ENCODE measurements around the gene ENTHD1.

ENTHD1 gene, protein sequence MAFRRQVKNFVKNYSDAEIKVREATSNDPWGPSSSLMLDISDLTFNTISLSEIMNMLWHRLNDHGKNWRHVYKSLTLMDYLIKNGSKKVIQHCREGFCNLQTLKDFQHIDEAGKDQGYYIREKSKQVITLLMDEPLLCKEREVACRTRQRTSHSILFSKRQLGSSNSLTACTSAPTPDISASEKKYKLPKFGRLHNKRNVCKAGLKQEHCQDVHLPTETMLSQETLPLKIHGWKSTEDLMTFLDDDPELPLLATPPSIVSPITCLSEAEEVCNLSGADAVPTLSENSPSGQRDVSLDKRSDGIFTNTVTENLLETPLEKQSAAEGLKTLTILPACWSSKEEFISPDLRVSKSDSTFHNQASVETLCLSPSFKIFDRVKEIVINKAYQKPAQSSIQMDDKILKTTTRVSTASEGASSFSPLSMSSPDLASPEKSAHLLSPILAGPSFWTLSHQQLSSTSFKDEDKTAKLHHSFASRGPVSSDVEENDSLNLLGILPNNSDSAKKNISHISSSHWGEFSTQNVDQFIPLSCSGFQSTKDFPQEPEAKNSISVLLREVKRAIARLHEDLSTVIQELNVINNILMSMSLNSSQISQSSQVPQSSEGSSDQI

DNA sequence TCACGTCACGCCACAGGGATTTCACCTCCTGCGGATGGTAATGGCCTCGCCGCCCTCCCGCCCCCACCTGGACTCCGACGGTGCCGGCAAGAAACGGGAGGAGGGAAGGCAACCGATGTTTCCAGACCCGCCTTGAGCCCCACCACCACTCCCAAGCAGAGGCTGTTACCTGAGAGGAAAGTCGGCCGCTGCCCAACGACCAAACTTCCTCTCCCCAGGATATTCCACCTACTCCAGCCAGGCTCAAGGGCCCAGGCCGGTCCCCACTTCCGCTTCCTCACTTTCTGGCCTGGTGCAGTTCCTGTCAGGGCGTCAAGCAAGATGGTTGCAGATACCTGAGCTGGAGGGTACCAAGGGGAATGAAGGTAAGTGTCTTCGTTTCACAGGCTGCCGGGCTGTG lies at the start of gene ENTHD1:
Gene ENTHD1, minus strand, starts transcription at position 235 of the 400 bp plus-strand sequence. CDS start 6,012 bp downstream, outside the sequence.
- Histone ChIP-seq H3K79me2 (ENCODE audit: insufficient read depth, low read length) (no peaks in the 10 kb centered on the region), H3K9me3 (ENCODE audit: insufficient read depth, low read length) (no peaks in the 10 kb centered on the region), H3F3A (ENCODE audit: insufficient read depth) (no peaks in the 10 kb centered on the region), H3K9me2 (replicated peaks; ENCODE audit: insufficient read depth, low read length) (no peaks in the 10 kb centered on the region), H3K27me3 (ENCODE audit: low read length) (no peaks in the 10 kb centered on the region), H3K4me3 (ENCODE audit: insufficient read depth, low read length, poor library complexity, severe bottlenecking) (no peak within 1 kb of the TSS), H2AFZ (ENCODE audit: low read depth, low read length, severe bottlenecking) (no peak within 1 kb of the TSS), H3K9ac (ENCODE audit: low read length) (no peak within 1 kb of the TSS), H3K27ac (ENCODE audit: low read depth, low read length) (no peak within 1 kb of the TSS), H3K36me3 (ENCODE audit: low read length) (no peaks in the 10 kb centered on the region), H4K20me1 (ENCODE audit: low read depth, low read length) (no peaks in the 10 kb centered on the region), H3K4me2 (ENCODE audit: low read depth, low read length, poor library complexity, severe bottlenecking) (no peak within 1 kb of the TSS)
- TF ChIP-seq EZH2phosphoT487 (conservative IDR thresholded peaks at IDR 0.05; ENCODE audit: low read length): no peak
- TF ChIP-seq, protein P1, sequence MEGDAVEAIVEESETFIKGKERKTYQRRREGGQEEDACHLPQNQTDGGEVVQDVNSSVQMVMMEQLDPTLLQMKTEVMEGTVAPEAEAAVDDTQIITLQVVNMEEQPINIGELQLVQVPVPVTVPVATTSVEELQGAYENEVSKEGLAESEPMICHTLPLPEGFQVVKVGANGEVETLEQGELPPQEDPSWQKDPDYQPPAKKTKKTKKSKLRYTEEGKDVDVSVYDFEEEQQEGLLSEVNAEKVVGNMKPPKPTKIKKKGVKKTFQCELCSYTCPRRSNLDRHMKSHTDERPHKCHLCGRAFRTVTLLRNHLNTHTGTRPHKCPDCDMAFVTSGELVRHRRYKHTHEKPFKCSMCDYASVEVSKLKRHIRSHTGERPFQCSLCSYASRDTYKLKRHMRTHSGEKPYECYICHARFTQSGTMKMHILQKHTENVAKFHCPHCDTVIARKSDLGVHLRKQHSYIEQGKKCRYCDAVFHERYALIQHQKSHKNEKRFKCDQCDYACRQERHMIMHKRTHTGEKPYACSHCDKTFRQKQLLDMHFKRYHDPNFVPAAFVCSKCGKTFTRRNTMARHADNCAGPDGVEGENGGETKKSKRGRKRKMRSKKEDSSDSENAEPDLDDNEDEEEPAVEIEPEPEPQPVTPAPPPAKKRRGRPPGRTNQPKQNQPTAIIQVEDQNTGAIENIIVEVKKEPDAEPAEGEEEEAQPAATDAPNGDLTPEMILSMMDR (IDR thresholded peaks at IDR 0.05; ENCODE audit: insufficient read depth, low read length, poor library complexity, severe bottlenecking): no peak

DNA sequence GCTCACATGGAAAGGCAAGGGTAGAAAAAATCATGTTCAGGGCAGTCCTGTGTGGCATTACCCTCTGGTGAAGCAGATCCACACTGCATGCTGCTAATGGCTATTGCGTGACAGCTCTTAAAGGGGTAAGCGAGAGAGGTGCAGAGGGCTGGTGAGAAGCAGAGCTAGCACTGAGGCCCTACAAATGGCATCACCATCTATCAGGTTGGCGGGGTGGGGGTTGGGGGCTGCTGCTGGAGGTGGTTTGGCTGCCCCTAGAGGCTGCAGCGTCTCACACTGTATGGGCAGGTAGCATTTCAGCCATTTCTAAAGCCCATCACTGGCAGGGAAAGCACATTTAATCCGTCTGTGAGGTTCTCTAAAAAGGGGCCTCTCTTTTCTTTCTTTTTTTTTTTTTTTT lies 49.8 kb upstream of the ENTHD1 start:
- TF ChIP-seq, protein P1 (IDR thresholded peaks at IDR 0.05; ENCODE audit: insufficient read depth, low read length, poor library complexity, severe bottlenecking): no peak
- no peak for TF ChIP-seq EZH2phosphoT487 (conservative IDR thresholded peaks at IDR 0.05; ENCODE audit: low read length)

DNA sequence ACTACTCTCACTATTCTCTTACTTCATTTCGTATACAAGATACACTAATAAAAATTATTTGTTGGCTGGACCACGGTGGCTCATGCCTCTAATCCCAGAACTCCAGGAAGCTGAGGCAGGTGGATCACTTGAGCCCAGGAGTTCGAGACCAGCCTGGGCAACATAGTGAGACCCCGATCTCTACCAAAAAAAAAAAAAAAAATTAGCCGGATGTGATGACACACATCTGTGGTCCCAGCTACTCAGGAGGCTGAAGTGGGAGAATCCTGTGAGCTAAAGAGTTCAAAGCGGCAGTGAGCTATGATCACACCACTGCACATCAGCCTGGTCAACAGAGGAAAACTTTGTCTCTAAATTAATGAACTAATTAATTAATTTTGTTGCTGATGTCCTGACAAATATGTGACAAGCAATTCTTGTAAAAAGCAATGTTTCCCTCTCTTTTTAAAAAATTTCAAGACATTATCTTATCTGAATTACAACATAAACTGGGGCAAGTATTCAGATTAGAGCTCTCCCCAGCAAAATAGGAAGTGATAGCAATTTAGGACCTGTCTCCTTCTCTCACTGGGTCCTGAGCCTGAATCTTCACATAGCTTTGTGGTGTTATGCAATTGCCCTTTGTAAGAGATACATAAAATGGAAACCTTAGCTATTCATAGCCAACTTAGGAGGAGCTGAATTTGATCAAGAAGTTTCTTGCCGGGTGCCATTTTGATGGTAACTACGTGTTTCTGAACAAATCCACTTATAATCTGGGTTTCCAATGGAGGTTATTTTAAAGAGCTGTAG lies 49.1 kb upstream of the ENTHD1 start:
- H3K9me2 ChIP-seq (replicated peaks; ENCODE audit: insufficient read depth, low read length): no peaks in the 10 kb centered on the region
- no peak overlapping the region for H3K27ac ChIP-seq (ENCODE audit: low read depth, low read length)

More for the DNA sequence above, 49.8 kb upstream of the ENTHD1 start:
- Histone ChIP-seq H4K20me1 (ENCODE audit: low read depth, low read length) (no peaks in the 10 kb centered on the region), H3K4me2 (ENCODE audit: low read depth, low read length, poor library complexity, severe bottlenecking) (no peak overlapping the region), H3K36me3 (ENCODE audit: low read length) (no peaks in the 10 kb centered on the region), H2AFZ (ENCODE audit: low read depth, low read length, severe bottlenecking) (no peak overlapping the region), H3K9me2 (replicated peaks; ENCODE audit: insufficient read depth, low read length) (no peaks in the 10 kb centered on the region), H3F3A (ENCODE audit: insufficient read depth) (no peaks in the 10 kb centered on the region), H3K79me2 (ENCODE audit: insufficient read depth, low read length) (no peaks in the 10 kb centered on the region), H3K4me3 (ENCODE audit: insufficient read depth, low read length, poor library complexity, severe bottlenecking) (no peak overlapping the region), H3K27ac (ENCODE audit: low read depth, low read length) (no peak overlapping the region), H3K27me3 (ENCODE audit: low read length) (no peaks in the 10 kb centered on the region), H3K9ac (ENCODE audit: low read length) (no peak overlapping the region), H3K9me3 (ENCODE audit: insufficient read depth, low read length) (no peaks in the 10 kb centered on the region)

More for the DNA sequence above, 49.1 kb upstream of the ENTHD1 start:
- no peaks in the 10 kb centered on the region for H3K9me3 ChIP-seq (ENCODE audit: insufficient read depth, low read length)
- no peak overlapping the region for H3K4me3 ChIP-seq (ENCODE audit: insufficient read depth, low read length, poor library complexity, severe bottlenecking)
- no peaks in the 10 kb centered on the region for H3K79me2 ChIP-seq (ENCODE audit: insufficient read depth, low read length)
- H3K4me2 ChIP-seq (ENCODE audit: low read depth, low read length, poor library complexity, severe bottlenecking): no peak overlapping the region
- no peak overlapping the region for H2AFZ ChIP-seq (ENCODE audit: low read depth, low read length, severe bottlenecking)
- H3K27me3 ChIP-seq (ENCODE audit: low read length): no peaks in the 10 kb centered on the region
- H3K9ac ChIP-seq (ENCODE audit: low read length): no peak overlapping the region
- no peaks in the 10 kb centered on the region for H3K36me3 ChIP-seq (ENCODE audit: low read length)
- TF ChIP-seq, protein P1 (IDR thresholded peaks at IDR 0.05; ENCODE audit: insufficient read depth, low read length, poor library complexity, severe bottlenecking): no peak
- TF ChIP-seq EZH2phosphoT487 (conservative IDR thresholded peaks at IDR 0.05; ENCODE audit: low read length): no peak
- H3F3A ChIP-seq (ENCODE audit: insufficient read depth): no peaks in the 10 kb centered on the region
- H4K20me1 ChIP-seq (ENCODE audit: low read depth, low read length): no peaks in the 10 kb centered on the region

All from SU-DHL-6 (cell line).